K562 (cell line): ENCODE measurements around the gene ATXN7L1. TPM values are rescaled to one million over a fixed set of nuclear protein-coding genes. Genes with fewer than 3 reads are reported as not detected.
"Not testable (repeated sequence)": the region's sequence is repeated elsewhere in the genome, so short reads cannot be mapped to it uniquely, and the experiment has no call there.

Source experiments
- ATAC-seq: fragments of 200-7000 bp; cut with Tn5 transposase; 3 replicates; pipeline ENCODE4 v1.9.1; 2020; ENCODE audit warnings: moderate library complexity
- BruUV-seq: library from RNA; stranded (reverse); fragments of 400-500 nt; replicated peaks from 2 replicates; lab custom pipeline; 2021; lab: Mats Ljungman, UMichigan
- CTCF ChIA-PET: fragments of 300-600 bp; formaldehyde crosslinking; extraction: SDS; loops from one replicate; lab custom pipeline; 2021; ENCODE audit warnings: low intra/inter-chr PET ratio; lab: Yijun Ruan, JAX
- POLR2A ChIA-PET: fragments of 300-600, 350-650 bp; sonication (Branson Sonifier 250); formaldehyde crosslinking; extraction: SDS; loops from one replicate; lab custom pipeline; 2021; ENCODE audit warnings: antibody characterized with exemption, inconsistent platforms; lab: Yijun Ruan, JAX
- DNase-seq, 4 experiments: peaks; one replicate each; pipeline versions ENCODE4 v3.0.0 to v3.0.0-alpha.2; 2011 to 2018; ENCODE audit warnings: low spot score in 3 of 4, mixed read lengths in 3 of 4; ENCODE audit errors: extremely low read depth in 1 of 4
- FAIRE-seq: peaks from 2 replicates; lab custom pipeline; 2011; peaks lifted over from hg19 to GRCh38; lab: Jason Lieb, UNC
- H2AFZ ChIP-seq: 2 replicates; pipeline ENCODE4 v1.6.0; 2011; ENCODE audit warnings: low read depth, low read length, control low read depth, inconsistent platforms
- H3K27ac ChIP-seq: fragments of 200-600 bp; 3 replicates; pipeline ENCODE4 v1.8.0; 2011; ENCODE audit warnings: low read depth, mild to moderate bottlenecking, control low read depth, inconsistent platforms, low read length, moderate library complexity, mixed read lengths; ENCODE audit errors: extremely low read depth
- H3K27me3 ChIP-seq, 2 experiments: fragments of 300-600 bp in 1 of 2; 2 replicates in 1 of 2; 3 replicates in 1 of 2; pipeline versions ENCODE4 v1.6.0 to v1.8.0; 2011; ENCODE audit warnings: inconsistent platforms in 2 of 2, low read length in 2 of 2, mild to moderate bottlenecking in 1 of 2, mixed read lengths in 1 of 2, moderate library complexity in 1 of 2; ENCODE audit not compliant: control insufficient read depth in 2 of 2, insufficient read depth in 2 of 2
- H3K36me3 ChIP-seq: fragments of 300-600 bp; 3 replicates; pipeline ENCODE4 v1.8.0; 2011; ENCODE audit warnings: mild to moderate bottlenecking, low read length, inconsistent platforms; ENCODE audit not compliant: control insufficient read depth, insufficient read depth
- H3K4me1 ChIP-seq, 2 experiments: fragments of 200-600 bp in 1 of 2; replicated peaks in 1 of 2; 2 replicates in 1 of 2; 3 replicates in 1 of 2; pipeline versions ENCODE4 v1.5.1 to v1.8.0; 2011; ENCODE audit warnings: inconsistent platforms in 2 of 2, low read length in 2 of 2, mild to moderate bottlenecking in 1 of 2, mixed read lengths in 1 of 2, moderate library complexity in 1 of 2; ENCODE audit not compliant: control insufficient read depth in 2 of 2, insufficient read depth in 2 of 2
- H3K4me2 ChIP-seq: 2 replicates; pipeline ENCODE4 v1.6.1; 2011; ENCODE audit warnings: low read length, control low read depth, inconsistent platforms, mixed read lengths; ENCODE audit not compliant: insufficient read depth
- H3K4me3 ChIP-seq: fragments of 200-600 bp; sonication (generic), shearing (Covaris generic); 2 replicates; pipeline ENCODE4 v1.5.1; 2016; ENCODE audit warnings: control low read depth, inconsistent platforms
- H3K79me2 ChIP-seq: fragments of 200-600 bp; 3 replicates; pipeline ENCODE4 v1.8.0; 2011; ENCODE audit warnings: low read length, inconsistent platforms; ENCODE audit not compliant: control insufficient read depth, insufficient read depth
- H3K9ac ChIP-seq, 2 experiments: 2 replicates each; pipeline versions ENCODE4 v1.6.0 to v1.6.1; 2011; ENCODE audit warnings: low read depth in 2 of 2, low read length in 2 of 2, control low read depth in 1 of 2, inconsistent platforms in 1 of 2, mild to moderate bottlenecking in 1 of 2, mixed read lengths in 1 of 2; ENCODE audit not compliant: insufficient read depth in 1 of 2
- H3K9me1 ChIP-seq: one replicate; pipeline ENCODE4 v1.6.0; 2011; ENCODE audit warnings: inconsistent platforms, mild to moderate bottlenecking, low read length, moderate library complexity; ENCODE audit not compliant: control insufficient read depth, insufficient read depth
- H3K9me3 ChIP-seq: replicated peaks from 2 replicates; pipeline ENCODE4 v1.5.1; 2011; ENCODE audit warnings: low read depth, low read length, inconsistent platforms; ENCODE audit not compliant: control insufficient read depth, insufficient read depth
- H4K20me1 ChIP-seq: replicated peaks from 2 replicates; pipeline ENCODE4 v1.6.1; 2011; ENCODE audit warnings: low read length, inconsistent platforms, mixed read lengths; ENCODE audit not compliant: control insufficient read depth, insufficient read depth
- CBX3 ChIP-seq, 2 experiments: IDR thresholded peaks; 1 replicate in 1 of 2; 2 replicates in 1 of 2; pipeline ENCODE4 v1.6.1; 2012; ENCODE audit warnings: inconsistent platforms in 2 of 2, low read length in 2 of 2, borderline replicate concordance in 1 of 2, control low read depth in 1 of 2
- GTF2F1 ChIP-seq: IDR thresholded peaks from 2 replicates; pipeline ENCODE4 v1.6.1; 2011; ENCODE audit warnings: low read depth, low read length, improper control_type of control experiment
- HMBOX1 ChIP-seq: sonication (generic); IDR thresholded peaks from 2 replicates; pipeline ENCODE4 v1.6.1; 2016
- WGBS: fragments of 100-300 bp; shearing (Covaris generic); methylation state at CpG from one replicate; pipeline ENCODE4 v1.1.6; 2016; ENCODE audit warnings: low coverage, mixed read lengths; ENCODE audit not compliant: insufficient coverage; ENCODE audit errors: missing lambda C conversion rate; 5-methylcytosine and 5-hydroxymethylcytosine counted together
- in situ Hi-C: fragments of 300-500 bp; cut with MboI; formaldehyde crosslinking; loops from 4 replicates; pipeline ENCODE4 v1.15.0; 2018; ENCODE audit warnings: inconsistent platforms, mixed read lengths
- intact Hi-C: fragments of 100-400 bp; cut with micrococcal nuclease; formaldehyde crosslinking; loops from 2 replicates; pipeline ENCODE4 v1.14.2; 2022
- polyA plus RNA-seq, 8 experiments: library from polyadenylated mRNA; depleted of rRNA in 4 of 8; stranded (reverse) in 5 of 8; unstranded in 3 of 8; fragments of >200 nt; fragmentation: Nextera tagmentation in 2 of 8; fragmentation: Illumina TruSeq in 1 of 8; extraction: Ambion mirVana in 2 of 8; extraction: Trizol in 1 of 8; gene quantifications; 2 replicates each; pipeline versions ENCODE4 v1.2.1 to v1.2.3, GENCODE V29; 2011 to 2014; ENCODE audit warnings: inconsistent platforms in 1 of 8, missing spikeins in 1 of 8
- total RNA-seq, 7 experiments: library from RNA; depleted of rRNA in 6 of 7; stranded (reverse); fragments of >200 nt in 6 of 7; fragmentation: Illumina TruSeq in 2 of 7; extraction: Trizol in 2 of 7; gene quantifications; 2 replicates each; pipeline versions ENCODE4 v1.2.1 to v1.2.3, GENCODE V29; 2011 to 2021; ENCODE audit warnings: low replicate concordance in 1 of 7
- TF ChIP-seq, protein P1 (sequence below), 2 experiments: fragments of 450-650 bp in 1 of 2; sonication (generic) in 1 of 2; formaldehyde crosslinking in 1 of 2; IDR thresholded peaks; 2 replicates each; pipeline versions ENCODE4 v1.7.1 to v1.9.0; 2016 to 2022; ENCODE audit warnings: inconsistent platforms in 1 of 2, mild to moderate bottlenecking in 1 of 2, missing genetic modification reagents in 1 of 2

The ATXN7L1 gene
- total and polyA plus RNA-seq, 9 of the 15 experiments (the other 6 are each of a cell fraction or from before 2014, with no cell fraction given), result 6.6 to 13.7 (median 10.7) TPM

GRCh38 chr7:105844681-105845080 lies 31.7 kb downstream of the ATXN7L1 start:
- POLR2A ChIA-PET, ATAC-seq, CTCF ChIA-PET, H3K9ac ChIP-seq, H2AFZ ChIP-seq, H3K36me3 ChIP-seq, FAIRE-seq, H3K27ac ChIP-seq, H3K9me3 ChIP-seq, H3K4me3 ChIP-seq, H3K9me1 ChIP-seq, H3K4me2 ChIP-seq, H3K79me2 ChIP-seq, DNase-seq, H3K4me1 ChIP-seq, intact Hi-C loops, BruUV-seq, in situ Hi-C loops: not testable (repeated sequence)
- H3K27me3 ChIP-seq, result peaks cover 0 to 10% of the 10 kb centered on the region in 2 experiments; a peak in 2 of 5 replicates
- 39% methylated on average over 5 of the region's 5 CpGs for WGBS
- H4K20me1 ChIP-seq, result peaks cover 20% of the 10 kb centered on the region

GRCh38 chr7:105841866-105842265 lies 34.5 kb downstream of the ATXN7L1 start:
- no peaks in the 10 kb centered on the region for H3K36me3 ChIP-seq
- H3K4me1 ChIP-seq, result no peaks in the 10 kb centered on the region
- no peak overlapping the region for H3K4me3 ChIP-seq
- H4K20me1 ChIP-seq, result peaks cover 21% of the 10 kb centered on the region
- H3K27ac ChIP-seq, result no peak overlapping the region
- FAIRE-seq (no peak), DNase-seq (no peak), ATAC-seq (no peak)
- H3K4me2 ChIP-seq, result no peak overlapping the region
- H2AFZ ChIP-seq, result no peak overlapping the region
- in situ Hi-C loops (no loop called here), intact Hi-C loops (no loop called here)
- ChIA-PET POLR2A (interaction anchor here (0.6 kb wide), 1 partner anchor 305 kb away, joined by 3 read pairs; no protein-coding TSS in a partner anchor), CTCF (no interaction called here)
- H3K79me2 ChIP-seq, result no peaks in the 10 kb centered on the region
- no peaks in the 10 kb centered on the region for H3K9me1 ChIP-seq
- H3K9me3 ChIP-seq, result no peaks in the 10 kb centered on the region
- 35% methylated on average over 3 of the region's 3 CpGs for WGBS
- BruUV-seq, result no TSS peak
- peaks cover 7 to 27% of the 10 kb centered on the region in 2 experiments; a peak in 4 of 5 replicates for H3K27me3 ChIP-seq
- H3K9ac ChIP-seq, result no peak overlapping the region
- TF ChIP-seq, protein P1, sequence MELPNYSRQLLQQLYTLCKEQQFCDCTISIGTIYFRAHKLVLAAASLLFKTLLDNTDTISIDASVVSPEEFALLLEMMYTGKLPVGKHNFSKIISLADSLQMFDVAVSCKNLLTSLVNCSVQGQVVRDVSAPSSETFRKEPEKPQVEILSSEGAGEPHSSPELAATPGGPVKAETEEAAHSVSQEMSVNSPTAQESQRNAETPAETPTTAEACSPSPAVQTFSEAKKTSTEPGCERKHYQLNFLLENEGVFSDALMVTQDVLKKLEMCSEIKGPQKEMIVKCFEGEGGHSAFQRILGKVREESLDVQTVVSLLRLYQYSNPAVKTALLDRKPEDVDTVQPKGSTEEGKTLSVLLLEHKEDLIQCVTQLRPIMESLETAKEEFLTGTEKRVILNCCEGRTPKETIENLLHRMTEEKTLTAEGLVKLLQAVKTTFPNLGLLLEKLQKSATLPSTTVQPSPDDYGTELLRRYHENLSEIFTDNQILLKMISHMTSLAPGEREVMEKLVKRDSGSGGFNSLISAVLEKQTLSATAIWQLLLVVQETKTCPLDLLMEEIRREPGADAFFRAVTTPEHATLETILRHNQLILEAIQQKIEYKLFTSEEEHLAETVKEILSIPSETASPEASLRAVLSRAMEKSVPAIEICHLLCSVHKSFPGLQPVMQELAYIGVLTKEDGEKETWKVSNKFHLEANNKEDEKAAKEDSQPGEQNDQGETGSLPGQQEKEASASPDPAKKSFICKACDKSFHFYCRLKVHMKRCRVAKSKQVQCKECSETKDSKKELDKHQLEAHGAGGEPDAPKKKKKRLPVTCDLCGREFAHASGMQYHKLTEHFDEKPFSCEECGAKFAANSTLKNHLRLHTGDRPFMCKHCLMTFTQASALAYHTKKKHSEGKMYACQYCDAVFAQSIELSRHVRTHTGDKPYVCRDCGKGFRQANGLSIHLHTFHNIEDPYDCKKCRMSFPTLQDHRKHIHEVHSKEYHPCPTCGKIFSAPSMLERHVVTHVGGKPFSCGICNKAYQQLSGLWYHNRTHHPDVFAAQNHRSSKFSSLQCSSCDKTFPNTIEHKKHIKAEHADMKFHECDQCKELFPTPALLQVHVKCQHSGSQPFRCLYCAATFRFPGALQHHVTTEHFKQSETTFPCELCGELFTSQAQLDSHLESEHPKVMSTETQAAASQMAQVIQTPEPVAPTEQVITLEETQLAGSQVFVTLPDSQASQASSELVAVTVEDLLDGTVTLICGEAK (IDR thresholded peaks at IDR 0.05), result no peak
- TF ChIP-seq, protein P1 (CRISPR knock-in tag; IDR thresholded peaks at IDR 0.05), result no peak
- no peak for TF ChIP-seq HMBOX1
- TF ChIP-seq CBX3 (IDR thresholded peaks at IDR 0.05; ENCODE audit: borderline replicate concordance in 1 of 2, low read length in 2 of 2), result no peak
- TF ChIP-seq GTF2F1, result no peak
